HG02938 (cell line): Measurements from ENCODE around the gene POLR2L.

Experiments
- ATAC-seq: cut with Tn5 transposase; IDR thresholded peaks from one replicate; pipeline ENCODE4 v1.9.1; 2021; ENCODE audit warnings: mild to moderate bottlenecking, moderate library complexity; ENCODE audit not compliant: unreplicated experiment

Gene POLR2L

DNA sequence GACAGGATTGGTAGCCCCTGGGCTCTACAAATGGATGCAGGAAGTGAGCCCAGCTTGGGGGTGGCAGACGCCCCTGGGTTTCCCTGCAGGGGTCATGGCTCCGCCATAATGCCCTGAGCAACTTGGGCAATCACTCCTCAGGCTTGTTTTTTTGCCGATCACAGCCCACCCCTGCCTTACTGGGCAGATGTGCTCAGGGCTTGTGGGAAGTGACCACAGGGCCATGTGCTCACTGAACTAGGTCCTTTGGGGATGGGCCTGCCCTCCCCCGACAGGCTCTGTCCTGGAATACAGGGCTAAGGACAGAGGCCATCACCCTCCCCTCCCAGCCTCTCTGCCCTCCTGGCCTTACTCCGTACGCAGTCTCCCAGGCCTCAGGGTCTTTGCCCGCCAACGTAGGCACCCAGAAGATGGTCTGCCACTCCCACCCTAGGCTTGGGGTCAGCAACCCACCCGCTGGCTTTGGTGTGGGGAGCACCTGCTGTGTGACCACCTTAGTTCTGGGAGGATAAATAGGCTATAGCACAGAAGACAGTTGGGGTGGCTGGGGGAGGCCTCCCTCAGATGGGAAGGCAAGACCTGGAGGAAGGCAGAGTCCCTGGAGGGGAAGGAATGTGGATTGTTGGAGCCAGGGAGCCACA lies 28.8 kb downstream of the POLR2L start:
- ATAC-seq = no peak

DNA sequence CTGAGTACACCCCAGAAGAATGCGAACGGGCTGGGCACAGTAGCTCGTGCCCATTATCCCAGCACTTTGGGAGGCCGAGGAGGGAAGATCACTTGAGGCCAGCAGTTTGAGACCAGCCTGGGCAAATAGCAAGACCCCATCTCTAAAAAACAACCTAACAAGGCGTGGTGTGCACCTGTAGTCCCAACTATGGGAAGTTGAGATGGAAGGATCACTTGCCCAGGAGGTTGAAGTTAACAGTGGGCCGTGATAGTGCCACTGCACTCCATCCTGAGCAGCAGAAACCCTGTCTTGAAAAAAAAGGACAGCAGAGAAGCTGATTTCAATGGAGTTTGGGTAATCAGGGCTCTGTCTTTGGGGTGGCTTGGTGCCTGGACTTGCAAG lies 29.3 kb downstream of the POLR2L start:
- no peak for ATAC-seq

DNA sequence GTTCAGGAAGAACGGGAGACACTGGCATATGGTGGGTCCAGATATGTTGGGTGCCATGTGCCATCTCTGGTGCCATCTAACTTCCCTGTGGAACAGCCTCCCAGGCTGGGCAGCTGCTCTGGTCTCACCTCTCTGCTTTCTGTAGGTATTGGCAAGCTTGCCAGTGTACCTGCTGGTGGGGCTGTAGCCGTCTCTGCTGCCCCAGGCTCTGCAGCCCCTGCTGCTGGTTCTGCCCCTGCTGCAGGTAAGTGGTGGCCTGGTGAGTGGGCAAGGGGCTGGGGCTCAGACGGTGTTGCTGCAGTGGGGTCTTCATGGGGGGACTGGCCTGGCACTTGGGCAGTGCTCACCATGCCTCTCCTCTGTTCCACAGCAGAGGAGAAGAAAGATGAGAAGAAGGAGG lies 29.9 kb downstream of the POLR2L start:
- ATAC-seq = no peak

DNA sequence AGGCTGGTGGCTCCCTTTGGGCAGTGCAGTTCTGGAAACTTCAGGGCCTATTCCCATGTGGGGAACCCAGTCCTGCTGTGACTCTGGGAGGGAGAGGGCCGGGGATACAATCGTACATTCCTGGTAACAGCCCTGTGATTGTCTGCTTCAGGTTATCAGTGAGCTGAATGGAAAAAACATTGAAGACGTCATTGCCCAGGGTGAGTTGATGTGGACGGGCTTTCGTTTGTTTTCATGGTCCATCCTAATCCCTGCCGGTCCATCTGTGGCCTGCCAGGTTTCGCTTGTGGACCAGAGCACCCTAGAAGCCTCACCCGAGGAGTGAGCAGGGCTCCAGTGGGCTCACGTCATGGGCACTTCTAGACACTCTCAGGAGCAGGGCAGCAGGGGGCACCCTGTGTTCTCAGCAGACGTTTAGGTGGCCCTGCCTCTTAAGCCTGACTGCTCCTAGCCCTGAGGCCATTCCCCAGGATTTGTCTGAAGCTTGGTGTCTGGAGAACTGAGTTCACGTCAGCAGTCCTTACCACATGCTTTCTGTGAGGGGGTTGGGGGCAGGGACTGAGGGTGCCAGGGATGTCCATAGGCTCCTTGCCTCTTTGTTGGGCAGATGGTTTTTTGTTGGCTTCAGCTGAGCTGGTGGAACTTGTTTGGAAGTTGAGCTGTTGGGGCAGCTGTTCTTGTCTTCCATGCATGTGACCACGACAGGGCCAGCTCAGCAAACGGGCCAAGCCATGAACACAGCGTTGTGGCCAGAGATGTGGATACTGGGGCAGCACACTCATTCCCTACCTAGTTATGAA lies 30.7 kb downstream of the POLR2L start:
- no peak for ATAC-seq

DNA sequence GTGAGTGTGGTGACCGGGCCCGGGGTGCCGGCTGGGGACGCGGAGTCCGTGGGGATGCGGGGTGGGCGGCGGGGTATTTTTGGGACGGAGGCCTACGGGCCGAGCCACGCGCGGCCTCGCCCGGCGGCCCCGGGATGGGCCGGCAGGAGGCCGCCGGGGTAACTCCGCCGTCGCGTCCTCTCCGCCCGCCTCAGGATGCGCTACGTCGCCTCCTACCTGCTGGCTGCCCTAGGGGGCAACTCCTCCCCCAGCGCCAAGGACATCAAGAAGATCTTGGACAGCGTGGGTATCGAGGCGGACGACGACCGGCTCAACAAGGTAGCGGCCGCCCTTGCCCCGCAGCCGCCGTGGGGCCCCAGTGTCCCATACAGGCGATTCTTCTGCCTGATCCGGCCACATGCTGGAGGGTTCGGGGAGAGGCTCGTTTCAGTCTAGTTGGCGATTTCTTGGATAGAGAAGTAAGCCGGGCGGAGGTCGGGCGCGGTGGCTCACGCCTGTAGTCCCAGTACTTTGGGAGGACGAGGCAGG lies 32.2 kb downstream of the POLR2L start:
- ATAC-seq = no peak

DNA sequence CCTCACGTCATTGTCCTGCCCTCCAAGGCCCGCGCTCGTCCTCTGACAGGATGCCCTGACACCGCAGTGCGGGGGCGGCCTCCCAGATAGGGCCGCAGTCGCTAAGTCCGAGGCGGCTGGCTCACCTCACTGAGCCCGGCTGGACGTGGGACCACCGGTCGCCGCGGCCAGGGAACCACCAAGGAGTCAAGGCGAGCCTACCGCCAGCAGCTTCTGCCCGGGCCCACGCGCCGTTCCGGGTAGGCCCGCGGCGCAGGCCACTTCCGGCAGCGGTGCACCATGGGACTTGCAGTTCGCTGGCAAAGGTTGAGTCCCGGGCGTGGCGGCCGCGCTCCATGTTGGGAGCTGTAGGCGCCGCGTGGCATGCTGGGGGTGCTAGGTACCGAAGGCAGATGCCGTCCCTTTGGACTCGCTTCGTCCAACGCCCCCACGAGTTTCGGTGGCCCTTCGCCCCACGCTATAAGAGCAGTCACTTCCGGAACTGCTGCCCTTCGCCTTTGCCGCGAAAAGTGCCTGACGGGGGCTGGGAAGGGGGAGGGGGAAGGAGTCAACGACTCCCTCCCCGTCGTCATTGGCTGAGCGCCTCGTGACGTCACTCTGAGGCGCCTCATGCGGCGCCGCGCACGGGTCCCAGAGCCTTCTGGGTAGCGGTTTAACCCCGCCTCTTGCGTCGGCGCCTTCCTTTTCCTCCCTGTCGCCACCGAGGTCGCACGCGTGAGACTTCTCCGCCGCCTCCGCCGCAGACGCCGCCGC lies 32.9 kb downstream of the POLR2L start, which contains the start of gene RPLP2:
Gene RPLP2 (plus strand): TSS at position 681 of the 753 bp plus-strand sequence. CDS start 268 bp downstream, outside the sequence.
- ATAC-seq = peak; percentile 72

DNA sequence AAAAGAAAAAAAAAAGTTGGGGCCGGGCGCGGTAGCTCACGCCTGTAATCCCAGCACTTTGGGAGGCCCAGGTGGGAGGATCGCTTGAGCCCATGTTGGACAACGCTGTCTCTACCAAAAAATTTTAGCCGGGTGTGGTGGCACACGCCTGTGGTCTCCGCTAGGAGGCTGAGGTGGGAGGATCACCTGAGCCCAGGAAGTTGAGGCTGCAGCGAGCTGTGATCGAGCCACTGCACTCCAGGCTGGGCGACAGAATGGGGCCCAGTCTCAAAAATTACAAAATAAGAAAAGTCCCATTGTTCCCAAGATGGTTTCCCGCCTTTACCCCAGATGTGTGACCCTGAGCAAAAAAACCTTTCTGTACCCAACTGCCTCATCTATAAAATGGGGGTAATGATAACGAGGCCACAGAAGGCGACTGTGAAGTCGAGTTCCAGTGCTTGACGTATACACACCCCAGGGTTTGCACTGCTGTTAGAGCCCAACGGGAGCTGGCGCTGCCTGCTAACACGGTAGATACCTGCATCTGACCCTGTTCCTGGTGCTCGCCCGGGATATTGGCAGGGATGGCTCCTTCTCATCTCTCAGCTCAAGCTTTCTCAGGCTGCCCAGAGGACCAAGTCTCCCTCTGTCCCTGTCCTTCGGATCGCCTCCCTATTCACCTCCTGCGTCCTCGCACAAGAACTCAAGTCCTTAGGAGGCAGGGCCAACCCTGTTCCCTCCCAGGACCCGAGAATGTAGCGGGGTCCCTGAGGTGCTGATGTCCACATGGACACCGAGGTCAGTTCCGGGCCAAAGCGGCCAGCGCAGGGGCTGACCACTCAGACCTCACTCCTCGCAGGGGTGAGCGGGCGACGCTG lies 33.7 kb downstream of the POLR2L start:
- ATAC-seq = no peak

DNA sequence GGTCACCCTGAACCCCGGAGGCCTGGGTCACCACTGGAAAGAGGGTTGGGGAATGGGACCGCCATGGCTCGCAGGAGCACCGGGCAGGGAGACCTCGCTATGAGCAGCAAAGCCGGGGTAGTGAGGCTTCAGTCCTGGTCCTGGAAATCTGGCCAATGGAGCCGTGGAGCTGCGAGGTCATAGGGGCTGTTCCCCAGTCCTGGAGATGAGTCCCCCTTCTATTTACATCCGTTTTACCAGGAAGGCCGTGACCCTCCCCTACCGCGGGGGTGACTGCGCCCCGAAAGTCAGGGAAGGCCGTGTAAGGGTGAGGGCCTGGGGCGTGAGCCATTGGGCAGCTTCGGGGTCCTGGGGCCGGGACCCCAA lies 37.7 kb downstream of the POLR2L start:
- no peak for ATAC-seq

DNA sequence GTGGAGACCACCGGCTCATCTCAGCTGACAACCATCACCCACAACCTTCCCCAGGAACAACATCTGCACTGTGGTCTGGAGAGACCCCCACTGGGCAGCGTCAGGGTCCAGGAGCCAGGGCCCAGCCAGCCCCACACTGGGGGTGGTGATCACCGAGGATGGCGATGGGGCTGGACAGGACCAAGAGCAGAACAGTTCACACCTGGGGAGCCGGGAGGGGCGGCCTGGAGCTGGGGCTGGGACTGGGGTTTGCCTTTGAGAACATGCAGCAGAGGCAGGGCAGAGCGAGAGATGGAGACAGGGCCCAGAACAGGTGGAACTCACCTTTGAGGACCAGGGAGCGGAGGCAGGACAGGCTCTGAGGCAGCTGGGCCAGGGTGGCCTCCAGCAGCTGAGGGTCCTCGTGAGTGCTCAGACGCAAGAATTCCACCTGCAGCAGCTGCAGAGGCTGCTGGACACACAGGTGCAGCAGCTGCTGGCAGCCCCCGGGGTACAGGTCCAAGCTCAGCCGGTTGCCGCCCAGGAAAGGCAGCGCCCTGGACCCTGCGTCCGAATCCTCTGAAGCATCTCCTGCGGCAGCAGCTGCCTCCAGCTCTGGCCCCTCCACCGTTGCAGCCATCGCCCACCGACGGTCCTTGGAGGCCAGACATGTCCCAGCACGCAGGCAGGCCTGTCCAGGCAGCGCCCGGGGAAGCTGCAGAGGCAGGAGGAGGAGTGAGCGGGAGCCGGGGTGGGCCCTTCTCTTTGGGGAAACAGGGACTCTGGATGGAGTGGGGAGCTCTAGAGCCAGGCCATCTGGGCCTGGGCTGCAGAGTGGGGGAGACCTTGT lies 38.3 kb downstream of the POLR2L start:
- no peak for ATAC-seq

DNA sequence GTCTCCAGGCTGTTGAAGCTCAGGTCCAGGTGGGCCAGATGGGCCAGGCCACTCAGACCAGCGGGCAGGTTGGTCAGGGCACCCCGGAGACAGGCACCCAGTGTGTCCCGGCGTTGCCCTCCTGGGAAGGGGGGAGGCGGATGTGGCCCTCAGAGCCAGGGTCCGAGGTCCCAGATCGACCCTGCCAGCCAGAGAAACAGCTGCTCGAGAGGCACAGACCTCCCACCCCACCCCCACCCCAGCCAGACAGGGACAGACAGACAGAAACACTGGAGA lies 38.9 kb downstream of the POLR2L start:
- no peak for ATAC-seq

DNA sequence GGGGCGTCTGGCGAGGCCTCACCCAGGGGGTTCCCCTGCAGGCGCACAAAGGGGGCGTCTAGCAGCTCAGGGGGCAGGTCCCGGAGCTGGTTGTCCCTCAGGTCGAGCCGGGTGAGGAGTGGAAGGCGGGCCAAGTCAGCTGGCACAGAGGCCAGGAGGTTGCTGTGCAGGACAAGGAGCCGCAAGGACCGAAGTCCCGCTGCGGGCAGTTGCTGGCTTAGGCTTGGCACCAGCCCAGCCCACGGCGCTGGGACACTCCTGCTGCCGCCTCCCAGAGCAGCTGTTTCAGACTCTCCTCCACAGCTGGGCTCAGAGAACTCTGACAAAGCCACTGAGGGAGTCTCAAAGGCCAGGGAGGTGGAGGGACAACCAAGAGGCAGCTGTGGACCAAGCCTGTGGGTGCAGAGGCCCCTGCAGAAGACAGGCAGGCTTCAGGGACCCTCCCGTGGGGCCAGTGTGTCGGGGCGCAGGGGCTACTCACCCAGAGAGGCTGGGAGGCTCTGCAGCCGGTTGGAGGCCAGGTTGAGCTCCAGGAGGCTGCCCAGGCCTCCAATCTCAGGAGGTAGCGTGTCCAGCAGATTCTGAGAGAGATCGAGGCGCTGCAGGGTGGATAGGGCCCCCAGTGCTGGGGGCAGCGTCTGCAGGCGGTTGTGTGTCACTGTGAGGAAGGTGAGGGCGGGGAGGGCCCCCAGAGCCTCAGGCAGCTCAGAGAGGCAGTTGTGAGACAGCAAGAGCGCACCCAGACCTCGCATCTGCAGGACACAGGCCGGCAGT lies 39.4 kb downstream of the POLR2L start:
- ATAC-seq = no peak

DNA sequence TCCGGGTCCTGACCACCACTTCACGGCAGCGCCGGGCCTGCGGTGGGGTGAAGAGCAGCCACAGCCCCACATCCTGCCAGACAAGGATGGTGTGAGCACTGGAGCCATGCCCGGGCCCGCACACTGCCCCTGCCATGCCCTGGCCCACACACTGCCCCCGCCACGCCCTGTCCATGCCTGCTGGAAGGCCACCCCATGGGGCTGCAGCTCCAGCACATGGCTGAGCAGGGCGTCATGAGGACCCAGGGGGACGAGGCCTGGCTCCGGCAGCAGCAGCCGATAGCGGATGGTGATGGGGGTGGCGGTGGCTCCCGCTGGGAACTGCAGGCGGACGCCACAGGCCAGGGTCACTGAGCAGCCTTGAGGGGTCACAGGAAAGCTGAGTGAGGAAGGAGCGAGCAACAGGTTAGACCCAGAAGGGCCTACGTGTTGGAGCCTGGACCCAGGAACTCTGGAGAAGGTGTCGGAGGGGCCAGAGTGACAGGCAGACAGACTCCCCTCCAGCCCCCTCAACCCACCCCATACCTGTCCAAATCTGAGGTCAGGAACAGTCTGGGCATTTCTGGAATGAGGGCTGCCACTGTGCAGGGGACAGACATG lies 40.2 kb downstream of the POLR2L start:
- ATAC-seq = no peak

DNA sequence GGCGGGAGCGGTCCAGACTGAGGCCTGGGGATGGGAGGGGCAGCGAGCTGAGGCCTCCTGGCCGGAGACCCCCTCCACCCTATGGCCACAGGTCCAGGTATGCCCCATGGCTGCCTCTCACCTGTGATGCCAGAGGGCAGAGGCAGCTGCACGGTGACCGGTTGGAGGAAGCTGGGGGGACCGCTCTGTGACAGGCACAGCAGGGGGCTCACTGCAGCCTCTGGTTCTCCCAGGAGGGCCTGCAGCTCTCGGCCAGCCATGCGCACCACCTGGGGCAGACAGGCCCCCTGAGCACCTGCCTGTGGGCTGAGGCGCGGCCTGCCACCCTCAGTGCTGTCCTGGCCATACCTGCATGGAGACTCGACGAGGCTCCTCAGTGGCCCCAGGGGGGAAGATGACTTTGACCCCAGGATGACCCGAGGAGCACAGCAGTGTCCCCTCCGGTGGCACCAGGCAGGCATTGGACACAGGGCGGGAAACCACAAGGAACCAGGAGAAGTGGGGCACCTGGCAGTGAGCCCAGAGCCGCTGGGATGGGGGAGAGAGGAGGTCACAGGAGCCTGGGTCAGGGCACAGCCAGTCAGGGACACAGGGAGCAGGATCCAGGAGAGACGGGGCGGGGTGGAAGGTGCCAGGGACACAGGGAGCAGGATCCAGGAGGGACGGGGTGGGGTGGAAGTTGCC lies 41.1 kb downstream of the POLR2L start:
- ATAC-seq = no peak

DNA sequence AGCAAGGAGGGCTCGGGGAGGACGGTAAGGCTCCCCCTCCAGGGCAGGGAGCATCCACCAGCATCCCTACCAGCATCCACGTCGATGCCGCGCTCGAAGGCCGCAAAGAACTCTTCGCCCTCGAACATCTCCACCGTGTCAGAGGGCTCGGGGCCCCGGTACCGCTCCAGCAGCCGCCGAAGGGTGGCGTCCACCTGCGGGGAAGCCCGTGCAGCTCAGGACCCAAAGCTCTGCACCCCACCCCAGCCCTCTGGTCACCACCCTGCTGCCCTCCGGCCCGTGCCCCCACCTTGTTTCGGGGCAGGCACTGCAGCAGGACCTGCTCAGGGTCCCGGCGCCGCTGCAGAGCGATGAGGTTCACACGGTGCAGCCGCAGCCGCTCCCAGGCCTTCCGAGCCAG lies 41.9 kb downstream of the POLR2L start:
- no peak for ATAC-seq

DNA sequence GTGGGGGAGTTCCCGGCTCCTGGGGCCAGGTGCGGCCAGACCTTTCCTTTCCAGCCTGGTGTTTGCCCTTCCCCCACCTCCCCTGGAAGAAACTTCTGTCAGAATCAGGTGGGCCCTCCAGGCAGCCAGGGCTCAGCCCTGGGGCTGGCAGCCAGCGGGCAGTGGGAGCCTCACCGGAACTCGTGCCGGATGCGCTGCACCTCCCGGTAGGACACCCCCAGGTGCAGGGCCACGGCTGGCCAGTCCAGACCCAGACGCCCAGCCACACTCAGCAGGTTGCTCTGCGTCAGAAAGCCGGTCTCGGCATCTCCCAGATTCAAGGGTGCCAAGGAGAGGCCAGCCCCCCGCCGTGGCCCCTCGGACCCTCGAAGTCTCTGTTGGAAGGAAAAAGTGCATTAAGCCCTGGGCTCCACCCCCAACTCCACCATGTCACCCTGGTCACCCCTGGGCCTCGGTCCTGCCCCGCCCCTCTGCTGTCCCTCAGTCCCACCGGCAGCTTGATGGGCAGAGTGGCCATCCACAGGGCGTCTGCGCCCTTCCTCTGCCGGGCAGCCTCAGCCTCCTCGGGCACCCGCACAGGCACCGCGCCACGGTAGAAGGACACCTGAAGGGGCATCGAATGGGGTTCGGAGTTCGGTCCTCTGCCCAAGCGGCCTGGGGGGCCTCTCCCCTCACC lies 42.5 kb downstream of the POLR2L start:
- no peak for ATAC-seq

DNA sequence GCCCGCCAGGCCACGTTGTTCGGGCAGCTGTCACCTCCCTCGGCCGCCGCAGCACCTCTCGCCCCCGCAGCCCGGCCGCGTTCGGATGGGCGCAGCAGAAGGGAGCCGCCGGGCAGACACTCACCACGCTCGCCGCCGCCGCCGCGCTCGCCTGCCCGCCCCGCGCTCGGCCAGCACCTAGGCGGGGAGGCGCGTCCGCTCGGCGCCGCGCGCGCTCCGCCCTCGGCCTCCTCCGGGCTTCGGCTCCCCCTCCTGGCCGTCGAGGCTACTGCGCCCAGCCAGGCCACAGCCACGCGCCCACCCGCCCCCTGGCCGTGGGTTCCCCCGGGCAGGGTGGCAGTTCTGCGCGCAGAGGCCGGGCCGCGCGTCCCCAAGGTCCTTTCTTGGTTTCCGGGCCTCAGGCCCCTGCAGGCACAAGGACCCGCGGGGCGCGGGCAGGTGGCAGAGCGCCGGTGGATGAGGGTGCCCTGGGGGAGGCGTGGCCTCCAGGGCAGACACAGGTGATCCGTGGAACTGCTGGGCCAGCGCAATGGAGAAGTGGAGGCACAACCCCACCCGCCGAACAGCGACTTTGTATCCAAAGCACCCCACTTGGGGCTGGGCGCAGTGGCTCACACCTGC lies 44.1 kb downstream of the POLR2L start, which contains the start of gene SLC25A22:
Gene SLC25A22 (minus strand): TSS at position 189 of the 621 bp plus-strand sequence. CDS start 3,275 bp downstream, outside the sequence.
- peak; percentile 36 for ATAC-seq
